HCT116 (cell line): ENCODE measurements around the gene PIGC. TPM values are rescaled to one million over a fixed set of nuclear protein-coding genes. Genes with fewer than 3 reads are reported as not detected.

Experiments used
- ATAC-seq: fragments of 200-7000 bp; cut with Tn5 transposase; 2 replicates; pipeline ENCODE4 v1.9.1; 2020; ENCODE audit warnings: mild to moderate bottlenecking, moderate library complexity
- BruUV-seq: library from RNA; stranded (reverse); fragments of 400-500 nt; replicated peaks from 2 replicates; lab custom pipeline; 2021; lab: Mats Ljungman, UMichigan
- CTCF ChIA-PET: fragments of 300-600 bp; sonication (Branson Sonifier 250); formaldehyde crosslinking; loops from one replicate; lab custom pipeline; 2021; ENCODE audit warnings: antibody characterized with exemption; lab: Charles Lee
- POLR2A ChIA-PET: fragments of 300-600, 350-600 bp; sonication (Branson Sonifier 250); formaldehyde crosslinking; loops from one replicate; lab custom pipeline; 2021; ENCODE audit warnings: antibody characterized with exemption; lab: Charles Lee
- RAD21 ChIA-PET, 2 experiments: fragments of 300-600 bp; sonication (Branson Sonifier 250); formaldehyde crosslinking; loops; one replicate each; lab custom pipeline; 2023; ENCODE audit warnings: low total read pairs in 2 of 2; ENCODE audit not compliant: uncharacterized antibody in 2 of 2, unreplicated experiment in 2 of 2, low non-redundant PET in 1 of 2; lab: Charles Lee
- DNase-seq: peaks from one replicate; pipeline ENCODE4 v3.0.0-alpha.2; 2010; ENCODE audit warnings: low read depth, low spot score
- H2AFZ ChIP-seq: fragments of 200-600 bp; shearing (Covaris generic), sonication (generic); 2 replicates; pipeline ENCODE4 v1.6.1; 2017; ENCODE audit warnings: low read depth, mixed run types, mixed read lengths, antibody characterized with exemption, low read length; ENCODE audit not compliant: poor library complexity, severe bottlenecking
- H3K27ac ChIP-seq: 2 replicates; pipeline ENCODE4 v1.5.1; 2012; ENCODE audit warnings: low read depth, low read length
- H3K27me3 ChIP-seq: fragments of 200-600 bp; sonication (generic); 2 replicates; pipeline ENCODE4 v1.6.1; 2016; ENCODE audit warnings: mixed run types, low read length, mixed read lengths; ENCODE audit not compliant: insufficient read depth
- H3K36me3 ChIP-seq, 2 experiments: fragments of 200-500 bp in 1 of 2; fragments of 200-600 bp in 1 of 2; sonication (Bioruptor generic) in 1 of 2; sonication (generic) in 1 of 2; 2 replicates each; pipeline versions ENCODE4 v1.5.1 to v1.6.1; 2014 to 2016; ENCODE audit warnings: low read length in 2 of 2, inconsistent platforms in 1 of 2, mixed read lengths in 1 of 2, mixed run types in 1 of 2; ENCODE audit not compliant: insufficient read depth in 2 of 2, control insufficient read depth in 1 of 2
- H3K4me1 ChIP-seq, 2 experiments: fragments of 200-600 bp in 1 of 2; sonication (generic) in 1 of 2; 2 replicates each; pipeline versions ENCODE4 v1.5.1 to v1.6.1; 2012 to 2017; ENCODE audit warnings: low read length in 2 of 2, inconsistent platforms in 1 of 2, mild to moderate bottlenecking in 1 of 2, mixed read lengths in 1 of 2, mixed run types in 1 of 2, moderate library complexity in 1 of 2; ENCODE audit not compliant: insufficient read depth in 2 of 2, control insufficient read depth in 1 of 2
- H3K4me2 ChIP-seq: fragments of 200-600 bp; sonication (generic); 2 replicates; pipeline ENCODE4 v1.6.1; 2017; ENCODE audit warnings: mixed run types, low read length, mixed read lengths
- H3K4me3 ChIP-seq, 2 experiments: fragments of 200-600 bp in 1 of 2; sonication (generic) in 1 of 2; replicated peaks in 1 of 2; 2 replicates each; pipeline ENCODE4 v1.5.1; 2011 to 2016; ENCODE audit warnings: low read length in 2 of 2, control low read depth in 1 of 2, low read depth in 1 of 2, mild to moderate bottlenecking in 1 of 2, mixed read lengths in 1 of 2, mixed run types in 1 of 2
- H3K79me2 ChIP-seq: fragments of 200-600 bp; sonication (generic); 2 replicates; pipeline ENCODE4 v1.6.1; 2017; ENCODE audit warnings: mild to moderate bottlenecking, mixed run types, low read length, moderate library complexity, mixed read lengths; ENCODE audit not compliant: insufficient read depth
- H3K9ac ChIP-seq: fragments of 200-600 bp; sonication (generic); 2 replicates; pipeline ENCODE4 v1.6.1; 2016; ENCODE audit warnings: low read length, mixed read lengths
- H3K9me2 ChIP-seq: fragments of 200-600 bp; sonication (generic), shearing (Covaris generic); 2 replicates; pipeline ENCODE4 v1.6.1; 2017; ENCODE audit warnings: mixed run types, mild to moderate bottlenecking, moderate library complexity; ENCODE audit not compliant: insufficient read depth
- H3K9me3 ChIP-seq, 2 experiments: fragments of 200-500 bp in 1 of 2; fragments of 200-600 bp in 1 of 2; sonication (Bioruptor generic) in 1 of 2; sonication (generic) in 1 of 2; 2 replicates each; pipeline ENCODE4 v1.6.1; 2014 to 2017; ENCODE audit warnings: low read length in 2 of 2, mixed read lengths in 2 of 2, inconsistent platforms in 1 of 2, low read depth in 1 of 2, mild to moderate bottlenecking in 1 of 2, mixed run types in 1 of 2, moderate library complexity in 1 of 2; ENCODE audit not compliant: control insufficient read depth in 1 of 2, insufficient read depth in 1 of 2
- H4K20me1 ChIP-seq: fragments of 200-600 bp; sonication (generic), shearing (Covaris generic); 2 replicates; pipeline ENCODE4 v1.6.1; 2017; ENCODE audit warnings: mixed run types, mild to moderate bottlenecking, moderate library complexity; ENCODE audit not compliant: insufficient read depth
- CEBPB ChIP-seq: IDR thresholded peaks from 2 replicates; pipeline ENCODE4 v1.6.1; 2012; ENCODE audit warnings: low read depth
- EGR1 ChIP-seq: IDR thresholded peaks from 2 replicates; pipeline ENCODE4 v1.6.1; 2012; ENCODE audit warnings: low read depth
- ELF1 ChIP-seq: IDR thresholded peaks from 2 replicates; pipeline ENCODE4 v1.6.1; 2012; ENCODE audit warnings: low read depth, borderline replicate concordance
- EZH2phosphoT487 ChIP-seq: fragments of 200-600 bp; IDR thresholded peaks from 2 replicates; pipeline ENCODE4 v1.6.1; 2018; ENCODE audit warnings: antibody characterized with exemption, borderline replicate concordance
- FOSL1 ChIP-seq: IDR thresholded peaks from 2 replicates; pipeline ENCODE4 v1.6.1; 2012; ENCODE audit warnings: low read depth
- POLR2A ChIP-seq: IDR thresholded peaks from 2 replicates; pipeline ENCODE4 v1.7.0; 2011; ENCODE audit warnings: borderline replicate concordance; ENCODE audit not compliant: insufficient read depth, insufficient read length; ENCODE audit errors: extremely low read depth
- POLR2AphosphoS5 ChIP-seq: IDR thresholded peaks from 2 replicates; pipeline ENCODE4 v1.6.1; 2011; ENCODE audit warnings: mild to moderate bottlenecking, low read depth, low read length, moderate library complexity
- RAD21 ChIP-seq: IDR thresholded peaks from 2 replicates; pipeline ENCODE4 v1.6.1; 2012; ENCODE audit warnings: low read depth, mild to moderate bottlenecking
- SIN3A ChIP-seq: IDR thresholded peaks from 2 replicates; pipeline ENCODE4 v1.6.1; 2012; ENCODE audit warnings: low read depth
- SP1 ChIP-seq: IDR thresholded peaks from 2 replicates; pipeline ENCODE4 v1.6.1; 2012; ENCODE audit warnings: low read depth
- SRF ChIP-seq: IDR thresholded peaks from 2 replicates; pipeline ENCODE4 v1.6.1; 2012; ENCODE audit warnings: low read depth
- TCF7L2 ChIP-seq: IDR thresholded peaks from 2 replicates; pipeline ENCODE4 v1.7.0; 2011; ENCODE audit warnings: borderline replicate concordance, inconsistent platforms; ENCODE audit not compliant: insufficient read depth, insufficient read length; ENCODE audit errors: extremely low read depth
- YY1 ChIP-seq: IDR thresholded peaks from 2 replicates; pipeline ENCODE4 v1.6.1; 2011; ENCODE audit warnings: low read length, low read depth, moderate library complexity, mild to moderate bottlenecking; ENCODE audit not compliant: insufficient replicate concordance; ENCODE audit errors: extremely low read depth
- ZNF274 ChIP-seq: fragments of 200-500 bp; sonication (Bioruptor generic); IDR thresholded peaks from 2 replicates; pipeline ENCODE4 v1.6.1; 2014; ENCODE audit warnings: mild to moderate bottlenecking, low read depth, low read length, inconsistent platforms
- intact Hi-C: fragments of 100-400 bp; cut with micrococcal nuclease; formaldehyde crosslinking; loops from 2 replicates; pipeline ENCODE4 v1.10.0; 2022
- total RNA-seq: library from RNA; stranded (reverse); gene quantifications from one replicate; pipeline ENCODE4 v1.2.1, GENCODE V29; 2021; ENCODE audit not compliant: unreplicated experiment
- TF ChIP-seq, protein P1 (sequence below): IDR thresholded peaks from 2 replicates; pipeline ENCODE4 v1.6.1; 2011; ENCODE audit warnings: mild to moderate bottlenecking, low read length, moderate library complexity; ENCODE audit not compliant: insufficient replicate concordance; ENCODE audit errors: extremely low read depth
- TF ChIP-seq, protein P2 (sequence below): IDR thresholded peaks from 2 replicates; pipeline ENCODE4 v1.6.1; 2012; ENCODE audit warnings: low read depth
- TF ChIP-seq, protein P3 (sequence below): IDR thresholded peaks from 2 replicates; pipeline ENCODE4 v1.6.1; 2012
- TF ChIP-seq, protein P4 (sequence below): IDR thresholded peaks from 2 replicates; pipeline ENCODE4 v1.6.1; 2012

PIGC gene
- total RNA-seq, 1 experiment from 2014 or later, result 11.9 TPM

DNA sequence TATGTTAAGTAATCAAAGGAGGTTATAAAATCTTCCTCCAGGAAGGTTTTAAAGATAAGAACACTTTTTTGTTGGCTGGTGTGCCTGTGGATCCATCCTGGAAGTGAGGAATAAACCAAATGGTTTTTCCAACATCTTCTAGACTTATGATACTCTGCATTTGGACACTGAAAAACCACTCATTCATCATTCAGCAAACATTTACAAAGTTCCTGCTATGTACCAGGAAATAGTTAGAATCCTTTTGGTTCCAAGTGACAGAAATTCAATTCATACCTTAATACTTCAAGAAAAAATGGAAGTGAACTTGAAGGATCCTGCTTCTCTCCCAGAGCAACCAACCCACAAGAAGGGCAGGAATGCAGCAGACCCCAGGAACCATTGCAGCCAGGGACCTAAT is 39.6 kb upstream of the PIGC start (continued):
- TF ChIP-seq, protein P1, sequence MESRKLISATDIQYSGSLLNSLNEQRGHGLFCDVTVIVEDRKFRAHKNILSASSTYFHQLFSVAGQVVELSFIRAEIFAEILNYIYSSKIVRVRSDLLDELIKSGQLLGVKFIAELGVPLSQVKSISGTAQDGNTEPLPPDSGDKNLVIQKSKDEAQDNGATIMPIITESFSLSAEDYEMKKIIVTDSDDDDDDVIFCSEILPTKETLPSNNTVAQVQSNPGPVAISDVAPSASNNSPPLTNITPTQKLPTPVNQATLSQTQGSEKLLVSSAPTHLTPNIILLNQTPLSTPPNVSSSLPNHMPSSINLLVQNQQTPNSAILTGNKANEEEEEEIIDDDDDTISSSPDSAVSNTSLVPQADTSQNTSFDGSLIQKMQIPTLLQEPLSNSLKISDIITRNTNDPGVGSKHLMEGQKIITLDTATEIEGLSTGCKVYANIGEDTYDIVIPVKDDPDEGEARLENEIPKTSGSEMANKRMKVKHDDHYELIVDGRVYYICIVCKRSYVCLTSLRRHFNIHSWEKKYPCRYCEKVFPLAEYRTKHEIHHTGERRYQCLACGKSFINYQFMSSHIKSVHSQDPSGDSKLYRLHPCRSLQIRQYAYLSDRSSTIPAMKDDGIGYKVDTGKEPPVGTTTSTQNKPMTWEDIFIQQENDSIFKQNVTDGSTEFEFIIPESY, result no peak
- TF ChIP-seq SIN3A (no peak), CEBPB (no peak), SP1 (no peak)
- TF ChIP-seq, protein P2, sequence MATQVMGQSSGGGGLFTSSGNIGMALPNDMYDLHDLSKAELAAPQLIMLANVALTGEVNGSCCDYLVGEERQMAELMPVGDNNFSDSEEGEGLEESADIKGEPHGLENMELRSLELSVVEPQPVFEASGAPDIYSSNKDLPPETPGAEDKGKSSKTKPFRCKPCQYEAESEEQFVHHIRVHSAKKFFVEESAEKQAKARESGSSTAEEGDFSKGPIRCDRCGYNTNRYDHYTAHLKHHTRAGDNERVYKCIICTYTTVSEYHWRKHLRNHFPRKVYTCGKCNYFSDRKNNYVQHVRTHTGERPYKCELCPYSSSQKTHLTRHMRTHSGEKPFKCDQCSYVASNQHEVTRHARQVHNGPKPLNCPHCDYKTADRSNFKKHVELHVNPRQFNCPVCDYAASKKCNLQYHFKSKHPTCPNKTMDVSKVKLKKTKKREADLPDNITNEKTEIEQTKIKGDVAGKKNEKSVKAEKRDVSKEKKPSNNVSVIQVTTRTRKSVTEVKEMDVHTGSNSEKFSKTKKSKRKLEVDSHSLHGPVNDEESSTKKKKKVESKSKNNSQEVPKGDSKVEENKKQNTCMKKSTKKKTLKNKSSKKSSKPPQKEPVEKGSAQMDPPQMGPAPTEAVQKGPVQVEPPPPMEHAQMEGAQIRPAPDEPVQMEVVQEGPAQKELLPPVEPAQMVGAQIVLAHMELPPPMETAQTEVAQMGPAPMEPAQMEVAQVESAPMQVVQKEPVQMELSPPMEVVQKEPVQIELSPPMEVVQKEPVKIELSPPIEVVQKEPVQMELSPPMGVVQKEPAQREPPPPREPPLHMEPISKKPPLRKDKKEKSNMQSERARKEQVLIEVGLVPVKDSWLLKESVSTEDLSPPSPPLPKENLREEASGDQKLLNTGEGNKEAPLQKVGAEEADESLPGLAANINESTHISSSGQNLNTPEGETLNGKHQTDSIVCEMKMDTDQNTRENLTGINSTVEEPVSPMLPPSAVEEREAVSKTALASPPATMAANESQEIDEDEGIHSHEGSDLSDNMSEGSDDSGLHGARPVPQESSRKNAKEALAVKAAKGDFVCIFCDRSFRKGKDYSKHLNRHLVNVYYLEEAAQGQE, result no peak

DNA sequence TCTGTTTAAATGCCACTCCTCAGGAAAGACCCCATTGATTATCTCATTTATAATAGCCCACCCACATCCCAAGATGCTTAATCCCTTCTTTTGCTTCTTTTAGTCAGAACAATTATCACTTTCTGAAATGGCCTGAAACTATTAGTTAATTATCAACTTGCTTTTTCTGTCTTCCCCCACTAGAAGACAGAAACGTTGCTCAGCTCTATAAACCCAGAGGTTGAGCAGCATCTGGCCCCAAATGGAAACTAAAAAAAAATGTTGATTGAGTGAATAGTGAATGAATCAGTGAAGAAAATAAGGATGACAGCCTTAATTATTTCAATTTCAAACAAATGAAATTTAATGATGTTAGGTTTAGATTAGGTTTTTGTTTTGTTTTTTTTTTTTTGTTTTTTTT is 38.2 kb upstream of the PIGC start:
- intact Hi-C loops, result no loop called here
- H3K9me2 ChIP-seq, result no peaks in the 10 kb centered on the region
- no peaks in the 10 kb centered on the region for H3K36me3 ChIP-seq
- DNase-seq (no peak), ATAC-seq (no peak)
- H2AFZ ChIP-seq, result no peak overlapping the region
- H3K9me3 ChIP-seq, result no peaks in the 10 kb centered on the region
- H4K20me1 ChIP-seq, result no peaks in the 10 kb centered on the region
- H3K9ac ChIP-seq, result no peak overlapping the region
- no peak overlapping the region for H3K4me2 ChIP-seq
- ChIA-PET RAD21 (no interaction called here), CTCF (no interaction called here), POLR2A (no interaction called here)
- H3K27me3 ChIP-seq, result no peaks in the 10 kb centered on the region
- no peak overlapping the region for H3K27ac ChIP-seq
- no peaks in the 10 kb centered on the region for H3K79me2 ChIP-seq
- no peak overlapping the region for H3K4me3 ChIP-seq
- H3K4me1 ChIP-seq, result peaks cover 13 to 28% of the 10 kb centered on the region in 2 experiments; a peak in 3 of 4 replicates
- BruUV-seq, result no TSS peak
- no peak for TF ChIP-seq YY1
- no peak for TF ChIP-seq TCF7L2
- no peak for TF ChIP-seq SRF
- no peak for TF ChIP-seq CEBPB
- TF ChIP-seq RAD21, result no peak
- no peak for TF ChIP-seq POLR2AphosphoS5
- TF ChIP-seq POLR2A, result no peak
- TF ChIP-seq SIN3A, result no peak
- TF ChIP-seq, protein P3, sequence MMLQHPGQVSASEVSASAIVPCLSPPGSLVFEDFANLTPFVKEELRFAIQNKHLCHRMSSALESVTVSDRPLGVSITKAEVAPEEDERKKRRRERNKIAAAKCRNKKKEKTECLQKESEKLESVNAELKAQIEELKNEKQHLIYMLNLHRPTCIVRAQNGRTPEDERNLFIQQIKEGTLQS, result no peak
- TF ChIP-seq, protein P1, result no peak
- TF ChIP-seq ZNF274, result no peak
- TF ChIP-seq EZH2phosphoT487, result no peak
- no peak for TF ChIP-seq ELF1
- no peak for TF ChIP-seq SP1
- TF ChIP-seq, protein P4, sequence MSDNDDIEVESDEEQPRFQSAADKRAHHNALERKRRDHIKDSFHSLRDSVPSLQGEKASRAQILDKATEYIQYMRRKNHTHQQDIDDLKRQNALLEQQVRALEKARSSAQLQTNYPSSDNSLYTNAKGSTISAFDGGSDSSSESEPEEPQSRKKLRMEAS, result no peak
- TF ChIP-seq FOSL1, result no peak
- no peak for TF ChIP-seq EGR1
